ENCODE results near the gene TENM4.

DNA sequence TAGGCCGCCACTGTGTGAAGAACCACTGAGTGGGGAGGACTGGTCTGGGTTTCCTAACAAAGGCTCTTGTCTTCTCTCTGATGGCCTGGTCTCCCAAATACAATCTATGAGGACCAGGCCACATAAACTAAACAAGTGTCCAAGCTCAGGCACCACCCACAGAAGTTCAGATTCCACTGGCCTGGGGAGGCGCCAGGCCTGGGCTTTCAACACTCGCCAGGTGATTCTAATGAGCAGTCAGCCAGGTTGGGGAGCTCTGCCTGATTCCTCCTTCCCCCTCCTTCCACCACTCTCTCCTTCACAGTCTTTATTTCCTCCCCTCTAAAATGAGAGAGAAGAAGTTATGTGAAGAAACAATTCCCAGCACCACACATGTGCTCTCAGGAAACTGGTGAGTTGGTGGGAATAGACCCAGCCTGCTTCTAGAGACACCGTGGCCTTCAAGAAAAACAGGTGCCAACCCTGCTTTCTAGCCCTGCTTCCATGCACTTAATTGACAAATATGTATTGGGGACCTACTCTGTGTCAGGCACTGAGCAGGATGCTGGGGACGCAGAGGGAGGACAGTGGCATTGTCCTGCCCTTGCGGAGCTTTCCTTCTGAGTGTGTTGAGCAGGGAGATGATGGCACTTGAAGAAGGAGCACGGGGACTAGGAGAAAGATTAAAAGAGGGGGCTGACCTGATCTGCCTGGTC, 242.5 kb downstream of the TENM4 start:
- TF ChIP-seq, protein P1, sequence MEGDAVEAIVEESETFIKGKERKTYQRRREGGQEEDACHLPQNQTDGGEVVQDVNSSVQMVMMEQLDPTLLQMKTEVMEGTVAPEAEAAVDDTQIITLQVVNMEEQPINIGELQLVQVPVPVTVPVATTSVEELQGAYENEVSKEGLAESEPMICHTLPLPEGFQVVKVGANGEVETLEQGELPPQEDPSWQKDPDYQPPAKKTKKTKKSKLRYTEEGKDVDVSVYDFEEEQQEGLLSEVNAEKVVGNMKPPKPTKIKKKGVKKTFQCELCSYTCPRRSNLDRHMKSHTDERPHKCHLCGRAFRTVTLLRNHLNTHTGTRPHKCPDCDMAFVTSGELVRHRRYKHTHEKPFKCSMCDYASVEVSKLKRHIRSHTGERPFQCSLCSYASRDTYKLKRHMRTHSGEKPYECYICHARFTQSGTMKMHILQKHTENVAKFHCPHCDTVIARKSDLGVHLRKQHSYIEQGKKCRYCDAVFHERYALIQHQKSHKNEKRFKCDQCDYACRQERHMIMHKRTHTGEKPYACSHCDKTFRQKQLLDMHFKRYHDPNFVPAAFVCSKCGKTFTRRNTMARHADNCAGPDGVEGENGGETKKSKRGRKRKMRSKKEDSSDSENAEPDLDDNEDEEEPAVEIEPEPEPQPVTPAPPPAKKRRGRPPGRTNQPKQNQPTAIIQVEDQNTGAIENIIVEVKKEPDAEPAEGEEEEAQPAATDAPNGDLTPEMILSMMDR (IDR thresholded peaks at IDR 0.05) = no peak
- no peak for TF ChIP-seq POLR2A (IDR thresholded peaks at IDR 0.05)
